Mucosa of rectum (tissue), 2 donors: Measurements from ENCODE around the gene CETN2.

ENCODE experiments used
- H3K27ac ChIP-seq, 2 donors: one replicate each; pipeline ENCODE4 v1.7.0; 2013; ENCODE audit warnings: inconsistent platforms in 2 of 2, low read depth in 2 of 2, low read length in 2 of 2
- H3K27me3 ChIP-seq, 2 donors: one replicate each; pipeline ENCODE4 v1.7.0; 2013; ENCODE audit warnings: low read length in 2 of 2; ENCODE audit not compliant: control insufficient read depth in 2 of 2, insufficient read depth in 2 of 2
- H3K36me3 ChIP-seq, 2 donors: one replicate each; pipeline ENCODE4 v1.7.0; 2013; ENCODE audit warnings: low read length in 2 of 2; ENCODE audit not compliant: control insufficient read depth in 2 of 2, insufficient read depth in 2 of 2
- H3K4me1 ChIP-seq, 2 donors: one replicate each; pipeline ENCODE4 v1.7.0; 2013; ENCODE audit warnings: low read length in 2 of 2, mild to moderate bottlenecking in 1 of 2; ENCODE audit not compliant: control insufficient read depth in 2 of 2, insufficient read depth in 2 of 2
- H3K4me3 ChIP-seq, 2 donors: one replicate each; pipeline ENCODE4 v1.7.0; 2013; ENCODE audit warnings: low read length in 2 of 2
- H3K9ac ChIP-seq, 2 donors: one replicate each; pipeline ENCODE4 v1.7.0; 2013; ENCODE audit warnings: low read length in 2 of 2, low read depth in 1 of 2, mild to moderate bottlenecking in 1 of 2
- H3K9me3 ChIP-seq, 2 donors: one replicate each; pipeline ENCODE4 v1.7.0; 2013; ENCODE audit warnings: low read length in 2 of 2; ENCODE audit not compliant: control insufficient read depth in 2 of 2
- donor health status: healthy.
- donor health status: Normal muscosa, but diverticular disease.

Gene CETN2

GRCh38 chrX:152830312-152831305 lies at the start of gene CETN2, which contains the start of gene NSDHL:
Gene CETN2, minus strand, starts transcription at chrX:152830757. Its CDS starts 47 bp downstream, at chrX:152830710.
Gene NSDHL, plus strand, starts transcription at chrX:152831063. Its CDS starts 15,262 bp downstream, at chrX:152846325.
- Histone ChIP-seq H3K4me1 (peaks cover 0 to 6% of the 10 kb centered on the region in 2 donors), H3K4me3 (peak within 1 kb of the TSS; percentile 85), H3K36me3 (peaks cover 0 to 2% of the 10 kb centered on the region in 2 donors), H3K27ac (peak within 1 kb of the TSS; percentile 17 to 44), H3K9me3 (no peaks in the 10 kb centered on the region), H3K9ac (peak within 1 kb of the TSS; percentile 78 to 83), H3K27me3 (peaks cover 0 to 2% of the 10 kb centered on the region in 2 donors)

- H3K9ac ChIP-seq = no peak overlapping the region
- H3K4me3 ChIP-seq = no peak overlapping the region
- no peaks in the 10 kb centered on the region for H3K36me3 ChIP-seq
- peaks cover 0 to 7% of the 10 kb centered on the region in 2 donors for H3K27me3 ChIP-seq
- H3K27ac ChIP-seq = no peak overlapping the region
- H3K9me3 ChIP-seq = no peaks in the 10 kb centered on the region
- no peaks in the 10 kb centered on the region for H3K4me1 ChIP-seq
These were observed 48.6 kb upstream of the CETN2 start for GRCh38 chrX:152878976-152879755.

GRCh38 chrX:152876931-152877840 lies 46.6 kb upstream of the CETN2 start:
- no peak overlapping the region for H3K27ac ChIP-seq
- H3K9ac ChIP-seq = no peak overlapping the region
- H3K36me3 ChIP-seq = no peaks in the 10 kb centered on the region
- no peak overlapping the region for H3K4me3 ChIP-seq
- H3K27me3 ChIP-seq = no peaks in the 10 kb centered on the region
- H3K9me3 ChIP-seq = no peaks in the 10 kb centered on the region
- H3K4me1 ChIP-seq = no peaks in the 10 kb centered on the region

- Histone ChIP-seq H3K27ac (no peak overlapping the region), H3K4me1 (no peaks in the 10 kb centered on the region), H3K9ac (no peak overlapping the region), H3K9me3 (no peaks in the 10 kb centered on the region), H3K4me3 (no peak overlapping the region), H3K27me3 (no peaks in the 10 kb centered on the region), H3K36me3 (peaks cover 3 to 10% of the 10 kb centered on the region in 2 donors)
These were observed 42.8 kb upstream of the CETN2 start for GRCh38 chrX:152873361-152873760.

- Histone ChIP-seq H3K4me1 (no peaks in the 10 kb centered on the region), H3K36me3 (peaks cover 5 to 13% of the 10 kb centered on the region in 2 donors), H3K4me3 (no peak overlapping the region), H3K9ac (no peak overlapping the region), H3K9me3 (no peaks in the 10 kb centered on the region), H3K27ac (no peak overlapping the region), H3K27me3 (no peaks in the 10 kb centered on the region)
These were observed 42.0 kb upstream of the CETN2 start for GRCh38 chrX:152872522-152872921.

GRCh38 chrX:152871260-152871659 lies 40.7 kb upstream of the CETN2 start:
- Histone ChIP-seq H3K27ac (no peak overlapping the region), H3K27me3 (no peaks in the 10 kb centered on the region), H3K9me3 (no peaks in the 10 kb centered on the region), H3K4me1 (no peaks in the 10 kb centered on the region), H3K9ac (no peak overlapping the region), H3K36me3 (peaks cover 7 to 20% of the 10 kb centered on the region in 2 donors), H3K4me3 (no peak overlapping the region)

GRCh38 chrX:152869972-152870371 lies 39.4 kb upstream of the CETN2 start:
- Histone ChIP-seq H3K9ac (no peak overlapping the region), H3K27ac (no peak overlapping the region), H3K36me3 (peaks cover 16 to 20% of the 10 kb centered on the region in 2 donors), H3K27me3 (no peaks in the 10 kb centered on the region), H3K4me3 (no peak overlapping the region), H3K9me3 (no peaks in the 10 kb centered on the region), H3K4me1 (no peaks in the 10 kb centered on the region)

- Histone ChIP-seq H3K27ac (no peak overlapping the region), H3K4me1 (no peaks in the 10 kb centered on the region), H3K27me3 (no peaks in the 10 kb centered on the region), H3K9me3 (no peaks in the 10 kb centered on the region), H3K9ac (no peak overlapping the region), H3K4me3 (no peak overlapping the region), H3K36me3 (peaks cover 16 to 20% of the 10 kb centered on the region in 2 donors)
These were observed 35.8 kb upstream of the CETN2 start for GRCh38 chrX:152866386-152866785.

- Histone ChIP-seq H3K9me3 (no peaks in the 10 kb centered on the region), H3K4me1 (no peaks in the 10 kb centered on the region), H3K4me3 (no peak overlapping the region), H3K36me3 (peaks cover 16 to 20% of the 10 kb centered on the region in 2 donors), H3K27ac (no peak overlapping the region), H3K9ac (no peak overlapping the region), H3K27me3 (no peaks in the 10 kb centered on the region)
These were observed 34.8 kb upstream of the CETN2 start for GRCh38 chrX:152865232-152865920.
